OCI-LY7 (cell line): ENCODE data around the gene FOXRED1. TPM values are rescaled to one million over a fixed set of nuclear protein-coding genes. Genes with fewer than 3 reads are reported as not detected.

Experiments used
- BruUV-seq: library from RNA; stranded (reverse); fragments of 400-500 nt; replicated peaks from 2 replicates; lab custom pipeline; 2021; lab: Mats Ljungman, UMichigan
- CTCF ChIA-PET: fragments of 300-600 bp; sonication (Branson Sonifier 250); formaldehyde crosslinking; loops from one replicate; lab custom pipeline; 2022; ENCODE audit warnings: antibody characterized with exemption; ENCODE audit not compliant: unreplicated experiment; lab: Charles Lee
- POLR2A ChIA-PET: fragments of 300-600 bp; sonication (Branson Sonifier 250); formaldehyde crosslinking; loops from one replicate; lab custom pipeline; 2022; ENCODE audit warnings: antibody characterized with exemption; lab: Charles Lee
- DNase-seq: peaks from one replicate; pipeline ENCODE4 v3.0.0-alpha.2; 2015; ENCODE audit warnings: low spot score
- H2AFZ ChIP-seq: fragments of 200-600 bp; sonication (generic), shearing (Covaris generic); 2 replicates; pipeline ENCODE4 v1.6.1; 2014; ENCODE audit warnings: mild to moderate bottlenecking, antibody characterized with exemption, low read length, moderate library complexity
- H3K27ac ChIP-seq: fragments of 200-600 bp; sonication (generic); 2 replicates; pipeline ENCODE4 v1.5.1; 2014; ENCODE audit warnings: mixed run types, low read depth, mild to moderate bottlenecking, moderate library complexity, low read length, inconsistent platforms; ENCODE audit not compliant: poor library complexity, severe bottlenecking
- H3K36me3 ChIP-seq: fragments of 200-600 bp; sonication (generic); 2 replicates; pipeline ENCODE4 v1.6.1; 2014; ENCODE audit warnings: mild to moderate bottlenecking, antibody characterized with exemption, low read length, moderate library complexity, mixed read lengths; ENCODE audit not compliant: insufficient read depth
- H3K4me1 ChIP-seq: fragments of 200-600 bp; sonication (generic); 2 replicates; pipeline ENCODE4 v1.5.1; 2014; ENCODE audit warnings: mild to moderate bottlenecking, low read length; ENCODE audit not compliant: insufficient read depth, poor library complexity, severe bottlenecking
- H3K4me2 ChIP-seq: fragments of 200-600 bp; sonication (generic); 2 replicates; pipeline ENCODE4 v1.6.1; 2014; ENCODE audit warnings: mild to moderate bottlenecking, low read length
- H3K4me3 ChIP-seq: fragments of 200-600 bp; sonication (generic); 2 replicates; pipeline ENCODE4 v1.5.1; 2014; ENCODE audit warnings: mild to moderate bottlenecking, low read depth, low read length; ENCODE audit not compliant: poor library complexity, severe bottlenecking
- H3K79me2 ChIP-seq: fragments of 200-600 bp; sonication (generic); 2 replicates; pipeline ENCODE4 v1.6.1; 2016; ENCODE audit warnings: low read depth, mild to moderate bottlenecking, low read length, moderate library complexity, mixed read lengths; ENCODE audit not compliant: insufficient read depth
- H3K9me2 ChIP-seq: fragments of 200-600 bp; sonication (generic); 2 replicates; pipeline ENCODE4 v1.6.1; 2016; ENCODE audit warnings: mild to moderate bottlenecking, low read length, mixed read lengths; ENCODE audit not compliant: insufficient read depth
- H3K9me3 ChIP-seq: fragments of 200-600 bp; sonication (generic); 2 replicates; pipeline ENCODE4 v1.6.1; 2014; ENCODE audit warnings: mild to moderate bottlenecking, mixed run types, low read length, mixed read lengths
- H4K20me1 ChIP-seq: fragments of 200-600 bp; sonication (generic); 2 replicates; pipeline ENCODE4 v1.6.1; 2014; ENCODE audit warnings: mild to moderate bottlenecking, antibody characterized with exemption, low read length, moderate library complexity, mixed read lengths; ENCODE audit not compliant: insufficient read depth
- CTCF ChIP-seq: fragments of 200-600 bp; sonication (generic); conservative IDR thresholded peaks from 2 replicates; pipeline ENCODE4 v1.5.1; 2014; ENCODE audit warnings: mild to moderate bottlenecking, antibody characterized with exemption, low read length, moderate library complexity, mixed read lengths
- EZH2phosphoT487 ChIP-seq: fragments of 200-600 bp; sonication (generic); IDR thresholded peaks from 2 replicates; pipeline ENCODE4 v1.6.1; 2018; ENCODE audit warnings: low read depth, borderline replicate concordance, mild to moderate bottlenecking, mixed run types, antibody characterized with exemption, low read length, moderate library complexity, mixed read lengths
- intact Hi-C: fragments of 100-400 bp; cut with micrococcal nuclease; formaldehyde crosslinking; loops from one replicate; pipeline ENCODE4 v1.10.0; 2022; ENCODE audit not compliant: unreplicated experiment
- total RNA-seq, 2 experiments: library from RNA; depleted of rRNA in 1 of 2; stranded (reverse); fragments of >200 nt in 1 of 2; shearing (Covaris generic) in 1 of 2; gene quantifications; 2 replicates each; pipeline ENCODE4 v1.2.3, GENCODE V29; 2014 to 2022

Gene FOXRED1
- total RNA-seq, 2 experiments from 2014 or later, result 42.5 to 62.4 TPM

- H3K4me3 ChIP-seq, result no peak overlapping the region
- no peaks in the 10 kb centered on the region for H3K9me2 ChIP-seq
- no peaks in the 10 kb centered on the region for H4K20me1 ChIP-seq
- H3K4me2 ChIP-seq, result no peak overlapping the region
- ChIA-PET CTCF (no interaction called here), POLR2A (interaction anchor here (0.6 kb wide), 1 partner anchor 55 kb away, joined by 6 read pairs; no protein-coding TSS in a partner anchor)
- no peak for DNase-seq
- no peaks in the 10 kb centered on the region for H3K4me1 ChIP-seq
- peaks cover 39% of the 10 kb centered on the region for H3K36me3 ChIP-seq
- H2AFZ ChIP-seq, result no peak overlapping the region
- intact Hi-C loops, result no loop called here
- TF ChIP-seq CTCF (no peak), EZH2phosphoT487 (no peak)
- H3K27ac ChIP-seq, result no peak overlapping the region
- BruUV-seq, result no TSS peak
- peaks cover 43% of the 10 kb centered on the region; the same call in 1 of the 2 replicates for H3K79me2 ChIP-seq
- peaks cover 55% of the 10 kb centered on the region for H3K9me3 ChIP-seq
Observed at GRCh38 chr11:126224647-126225294, 44.2 kb upstream of the FOXRED1 start.

GRCh38 chr11:126225295-126225665 is 43.7 kb upstream of the FOXRED1 start:
- no peaks in the 10 kb centered on the region for H3K4me1 ChIP-seq
- H2AFZ ChIP-seq, result no peak overlapping the region
- TF ChIP-seq CTCF (no peak), EZH2phosphoT487 (no peak)
- H3K36me3 ChIP-seq, result peaks cover 44% of the 10 kb centered on the region
- H4K20me1 ChIP-seq, result no peaks in the 10 kb centered on the region
- peaks cover 55% of the 10 kb centered on the region for H3K9me3 ChIP-seq
- H3K4me3 ChIP-seq, result no peak overlapping the region
- peaks cover 38% of the 10 kb centered on the region; the same call in 1 of the 2 replicates for H3K79me2 ChIP-seq
- no peak overlapping the region for H3K27ac ChIP-seq
- intact Hi-C loops, result no loop called here
- H3K4me2 ChIP-seq, result no peak overlapping the region
- POLR2A ChIA-PET, result interaction anchor here (0.6 kb wide), 1 partner anchor 55 kb away, joined by 6 read pairs; no protein-coding TSS in a partner anchor
- CTCF ChIA-PET, result no interaction called here
- no peaks in the 10 kb centered on the region for H3K9me2 ChIP-seq
- BruUV-seq, result no TSS peak
- DNase-seq, result no peak
